Endothelial cell of umbilical vein (primary cell): ENCODE measurements around the gene PPCDC. TPM values are rescaled to one million over a fixed set of nuclear protein-coding genes. Genes with fewer than 3 reads are reported as not detected.
A peak's percentile ranks its signal among the peaks of the same experiment; 100 is the strongest.

Experiments
- BruUV-seq: library from RNA; stranded (reverse); fragments of 400-500 nt; replicated peaks from 2 replicates; lab custom pipeline; 2021; lab: Mats Ljungman, UMichigan
- CTCF ChIA-PET: fragments of 300-600, 350-600 bp; sonication (Branson Sonifier 250); formaldehyde crosslinking; loops from one replicate; lab custom pipeline; 2021; ENCODE audit warnings: antibody characterized with exemption, inconsistent platforms; lab: Charles Lee
- POLR2A ChIA-PET: fragments of 300-600, 350-600 bp; sonication (Branson Sonifier 250); formaldehyde crosslinking; loops from one replicate; lab custom pipeline; 2021; ENCODE audit warnings: antibody characterized with exemption, inconsistent platforms; lab: Charles Lee
- DNase-seq: peaks from one replicate; pipeline ENCODE4 v3.0.0-alpha.2; 2011; ENCODE audit warnings: low read depth, low spot score
- FAIRE-seq: peaks from 2 replicates; lab custom pipeline; 2011; peaks lifted over from hg19 to GRCh38; lab: Jason Lieb, UNC
- H2AFZ ChIP-seq: 2 replicates; pipeline ENCODE4 v1.6.0; 2012; ENCODE audit warnings: low read depth, low read length, control low read depth, inconsistent platforms
- H3K27ac ChIP-seq: 2 replicates; pipeline ENCODE4 v1.5.1; 2011; ENCODE audit warnings: low read depth, mild to moderate bottlenecking, control low read depth, low read length, moderate library complexity; ENCODE audit not compliant: insufficient read depth
- H3K27me3 ChIP-seq, 2 experiments: 2 replicates each; pipeline versions ENCODE4 v1.6.0 to v1.6.1; 2011; ENCODE audit warnings: low read length in 2 of 2, mixed read lengths in 1 of 2; ENCODE audit not compliant: control insufficient read depth in 2 of 2, insufficient read depth in 2 of 2
- H3K36me3 ChIP-seq, 2 experiments: 2 replicates in 1 of 2; 3 replicates in 1 of 2; pipeline ENCODE4 v1.5.1; 2011; ENCODE audit warnings: low read length in 2 of 2, mild to moderate bottlenecking in 1 of 2, moderate library complexity in 1 of 2; ENCODE audit not compliant: control insufficient read depth in 2 of 2, insufficient read depth in 2 of 2; ENCODE audit errors: extremely low read depth in 1 of 2
- H3K4me1 ChIP-seq: 3 replicates; pipeline ENCODE4 v1.5.1; 2011; ENCODE audit warnings: mild to moderate bottlenecking, low read length; ENCODE audit not compliant: control insufficient read depth, insufficient read depth; ENCODE audit errors: extremely low read depth
- H3K4me2 ChIP-seq: 2 replicates; pipeline ENCODE4 v1.6.1; 2011; ENCODE audit warnings: low read length, control low read depth, mixed read lengths; ENCODE audit not compliant: insufficient read depth
- H3K4me3 ChIP-seq, 3 experiments: fragments of 200-600 bp in 1 of 3; sonication (generic), shearing (Covaris generic) in 1 of 3; replicated peaks in 1 of 3; 2 replicates each; pipeline ENCODE4 v1.5.1; 2011 to 2016; ENCODE audit warnings: control low read depth in 3 of 3, low read length in 3 of 3, mild to moderate bottlenecking in 2 of 3, inconsistent platforms in 1 of 3, low read depth in 1 of 3, moderate library complexity in 1 of 3; ENCODE audit not compliant: insufficient read depth in 1 of 3
- H3K79me2 ChIP-seq: 2 replicates; pipeline ENCODE4 v1.6.0; 2012; ENCODE audit warnings: low read length, inconsistent platforms; ENCODE audit not compliant: control insufficient read depth, insufficient read depth
- H3K9ac ChIP-seq: replicated peaks from 2 replicates; pipeline ENCODE3; 2011; ENCODE audit warnings: low read length, control low read depth; ENCODE audit not compliant: insufficient read depth; ENCODE audit errors: extremely low read depth
- H3K9me1 ChIP-seq: replicated peaks from 3 replicates; pipeline ENCODE4 v1.6.0; 2011; ENCODE audit warnings: mild to moderate bottlenecking, low read length; ENCODE audit not compliant: control insufficient read depth, insufficient read depth; ENCODE audit errors: extremely low read depth
- H3K9me3 ChIP-seq: replicated peaks from 2 replicates; pipeline ENCODE4 v1.5.1; 2012; ENCODE audit warnings: low read length, inconsistent platforms; ENCODE audit not compliant: control insufficient read depth, insufficient read depth
- H4K20me1 ChIP-seq: replicated peaks from 2 replicates; pipeline ENCODE3; 2011; ENCODE audit warnings: mild to moderate bottlenecking, low read length; ENCODE audit not compliant: control insufficient read depth, insufficient read depth; ENCODE audit errors: extremely low read depth
- EZH2 ChIP-seq: IDR thresholded peaks from 2 replicates; pipeline ENCODE4 v1.6.1; 2012; ENCODE audit warnings: borderline replicate concordance, low read depth, mild to moderate bottlenecking, moderate library complexity, low read length, inconsistent platforms; ENCODE audit not compliant: severe bottlenecking
- FOS ChIP-seq: IDR thresholded peaks from 2 replicates; pipeline ENCODE4 v1.6.1; 2011; ENCODE audit warnings: mild to moderate bottlenecking, low read length, moderate library complexity, borderline replicate concordance; ENCODE audit not compliant: insufficient read depth
- GATA2 ChIP-seq: IDR thresholded peaks from 2 replicates; pipeline ENCODE4 v1.7.0; 2011; ENCODE audit warnings: low read depth, mild to moderate bottlenecking, moderate library complexity, mixed read lengths, low read length; ENCODE audit not compliant: insufficient read length, insufficient read depth
- JUN ChIP-seq: IDR thresholded peaks from 2 replicates; pipeline ENCODE4 v1.6.1; 2011; ENCODE audit warnings: borderline replicate concordance, low read depth; ENCODE audit not compliant: insufficient read length, insufficient read depth
- MYC ChIP-seq: IDR thresholded peaks from one replicate; pipeline ENCODE4 v1.6.1; 2011; ENCODE audit warnings: mild to moderate bottlenecking, low read depth, low read length
- POLR2A ChIP-seq: IDR thresholded peaks from 2 replicates; pipeline ENCODE4 v1.6.1; 2012; ENCODE audit warnings: low read depth, mild to moderate bottlenecking, control low read depth, low read length
- POLR2AphosphoS5 ChIP-seq: IDR thresholded peaks from 2 replicates; pipeline ENCODE4 v1.6.1; 2012; ENCODE audit warnings: low read depth, mild to moderate bottlenecking, control low read depth, low read length, moderate library complexity; ENCODE audit not compliant: insufficient read depth
- dilution Hi-C: fragments of 300-500 bp; cut with MboI; formaldehyde crosslinking; loops from one replicate; pipeline ENCODE4 v1.15.0; 2019; ENCODE audit warnings: low sequenced_read_pairs; ENCODE audit not compliant: extremely low pct_ligation_motif_present
- intact Hi-C: fragments of 100-400 bp; cut with micrococcal nuclease; formaldehyde crosslinking; loops from one replicate; pipeline ENCODE4 v1.10.0; 2022
- polyA plus RNA-seq, 4 experiments: library from polyadenylated mRNA; depleted of rRNA in 3 of 4; stranded (reverse) in 3 of 4; unstranded in 1 of 4; fragments of >200 nt; gene quantifications; 2 replicates each; pipeline versions ENCODE4 v1.2.1 to v1.2.3, GENCODE V29; 2011 to 2012; ENCODE audit warnings: missing spikeins in 1 of 4
- total RNA-seq: library from RNA; stranded (reverse); gene quantifications from 2 replicates; pipeline ENCODE4 v1.2.3, GENCODE V29; 2021
- TF ChIP-seq, protein P1 (sequence below): IDR thresholded peaks from 2 replicates; pipeline ENCODE4 v1.6.1; 2011; ENCODE audit not compliant: insufficient read depth, insufficient read length
- TF ChIP-seq, protein P2 (sequence below), 2 donors: IDR thresholded peaks; 1 replicate in 1 of 2; 2 replicates in 1 of 2; pipeline ENCODE4 v1.5.1; 2011; ENCODE audit warnings: low read length in 2 of 2, mild to moderate bottlenecking in 2 of 2, moderate library complexity in 2 of 2, control low read depth in 1 of 2, inconsistent platforms in 1 of 2, low read depth in 1 of 2; ENCODE audit not compliant: insufficient read depth in 1 of 2; ENCODE audit errors: extremely low read depth in 1 of 2

Gene PPCDC
- total and polyA plus RNA-seq, 2 donors (not counting 3 experiments of a cell fraction or from before 2014, with no cell fraction given) = 14.5 to 21.4 TPM

DNA sequence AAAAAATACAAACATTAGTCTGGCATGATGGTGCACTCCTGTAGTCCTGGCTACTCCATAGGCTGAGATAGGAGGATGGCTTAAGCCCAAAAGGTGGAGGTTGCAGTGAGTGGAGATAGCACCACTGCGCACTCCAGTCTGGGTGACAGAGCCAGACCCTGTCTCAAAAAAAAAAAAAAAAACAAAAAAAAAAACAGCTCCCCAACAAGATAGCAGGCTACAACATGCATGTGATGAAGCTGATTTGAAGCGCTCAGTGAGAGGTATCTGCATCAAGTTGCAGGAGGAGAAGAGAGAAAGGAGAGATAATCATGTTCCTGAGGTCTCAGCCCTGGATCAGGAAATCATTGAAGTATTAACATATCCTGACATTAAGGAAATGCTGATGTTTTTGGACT, 608 bp upstream of the PPCDC start:
- H3K9me3 ChIP-seq = no peaks in the 10 kb centered on the region
- H3K4me2 ChIP-seq = no peak overlapping the region
- H4K20me1 ChIP-seq = no peaks in the 10 kb centered on the region
- no peaks in the 10 kb centered on the region for H3K9me1 ChIP-seq
- BruUV-seq = no TSS peak
- H3K4me1 ChIP-seq = no peaks in the 10 kb centered on the region
- no peak for TF ChIP-seq GATA2
- TF ChIP-seq FOS = no peak
- TF ChIP-seq POLR2AphosphoS5 = no peak
- TF ChIP-seq, protein P1, sequence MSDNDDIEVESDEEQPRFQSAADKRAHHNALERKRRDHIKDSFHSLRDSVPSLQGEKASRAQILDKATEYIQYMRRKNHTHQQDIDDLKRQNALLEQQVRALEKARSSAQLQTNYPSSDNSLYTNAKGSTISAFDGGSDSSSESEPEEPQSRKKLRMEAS = no peak
- TF ChIP-seq, protein P2, sequence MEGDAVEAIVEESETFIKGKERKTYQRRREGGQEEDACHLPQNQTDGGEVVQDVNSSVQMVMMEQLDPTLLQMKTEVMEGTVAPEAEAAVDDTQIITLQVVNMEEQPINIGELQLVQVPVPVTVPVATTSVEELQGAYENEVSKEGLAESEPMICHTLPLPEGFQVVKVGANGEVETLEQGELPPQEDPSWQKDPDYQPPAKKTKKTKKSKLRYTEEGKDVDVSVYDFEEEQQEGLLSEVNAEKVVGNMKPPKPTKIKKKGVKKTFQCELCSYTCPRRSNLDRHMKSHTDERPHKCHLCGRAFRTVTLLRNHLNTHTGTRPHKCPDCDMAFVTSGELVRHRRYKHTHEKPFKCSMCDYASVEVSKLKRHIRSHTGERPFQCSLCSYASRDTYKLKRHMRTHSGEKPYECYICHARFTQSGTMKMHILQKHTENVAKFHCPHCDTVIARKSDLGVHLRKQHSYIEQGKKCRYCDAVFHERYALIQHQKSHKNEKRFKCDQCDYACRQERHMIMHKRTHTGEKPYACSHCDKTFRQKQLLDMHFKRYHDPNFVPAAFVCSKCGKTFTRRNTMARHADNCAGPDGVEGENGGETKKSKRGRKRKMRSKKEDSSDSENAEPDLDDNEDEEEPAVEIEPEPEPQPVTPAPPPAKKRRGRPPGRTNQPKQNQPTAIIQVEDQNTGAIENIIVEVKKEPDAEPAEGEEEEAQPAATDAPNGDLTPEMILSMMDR (IDR thresholded peaks at IDR 0.05; ENCODE audit: extremely low read depth in 1 of 2, insufficient read depth in 1 of 2, low read depth in 1 of 2, low read length in 2 of 2) = no peak
- TF ChIP-seq EZH2 = no peak
- no peak for TF ChIP-seq MYC
- TF ChIP-seq POLR2A = no peak
- no peak for TF ChIP-seq JUN
- no peaks in the 10 kb centered on the region for H3K27me3 ChIP-seq
- H2AFZ ChIP-seq = peak overlapping the region; percentile 82
- no peak overlapping the region for H3K9ac ChIP-seq
- no peaks in the 10 kb centered on the region for H3K36me3 ChIP-seq
- DNase-seq (no peak), FAIRE-seq (no peak)
- peaks cover 3% of the 10 kb centered on the region for H3K79me2 ChIP-seq
- dilution Hi-C loops = no loop called here
- ChIA-PET CTCF (interaction anchor here (0.9 to 1.8 kb wide), 9 partner anchors 15 to 345 kb away, joined by 3 to 9 read pairs (median 4); partner anchors contain the start of genes C15orf39, RPP25 and SCAMP5), POLR2A (interaction anchor here (0.6 to 1.5 kb wide), 4 partner anchors 179 to 227 kb away, joined by 4 to 5 read pairs (median 5); partner anchors contain the start of gene C15orf39)
- H3K4me3 ChIP-seq = no peak overlapping the region
- intact Hi-C loops = loop anchor here (2.0 to 10.0 kb wide), 4 partner anchors 26 to 605 kb away; partner anchors contain the start of gene SNUPN
- H3K27ac ChIP-seq = no peak overlapping the region
